ENCODE measurements around the gene PROSER2. TPM values are rescaled to one million over a fixed set of nuclear protein-coding genes. Genes with fewer than 3 reads are reported as not detected.

Gene PROSER2
- total and polyA plus RNA-seq, 2 of the 13 experiments (the other 11 are each of a cell fraction or from before 2014, with no cell fraction given): 6.9 to 7.7 TPM

DNA sequence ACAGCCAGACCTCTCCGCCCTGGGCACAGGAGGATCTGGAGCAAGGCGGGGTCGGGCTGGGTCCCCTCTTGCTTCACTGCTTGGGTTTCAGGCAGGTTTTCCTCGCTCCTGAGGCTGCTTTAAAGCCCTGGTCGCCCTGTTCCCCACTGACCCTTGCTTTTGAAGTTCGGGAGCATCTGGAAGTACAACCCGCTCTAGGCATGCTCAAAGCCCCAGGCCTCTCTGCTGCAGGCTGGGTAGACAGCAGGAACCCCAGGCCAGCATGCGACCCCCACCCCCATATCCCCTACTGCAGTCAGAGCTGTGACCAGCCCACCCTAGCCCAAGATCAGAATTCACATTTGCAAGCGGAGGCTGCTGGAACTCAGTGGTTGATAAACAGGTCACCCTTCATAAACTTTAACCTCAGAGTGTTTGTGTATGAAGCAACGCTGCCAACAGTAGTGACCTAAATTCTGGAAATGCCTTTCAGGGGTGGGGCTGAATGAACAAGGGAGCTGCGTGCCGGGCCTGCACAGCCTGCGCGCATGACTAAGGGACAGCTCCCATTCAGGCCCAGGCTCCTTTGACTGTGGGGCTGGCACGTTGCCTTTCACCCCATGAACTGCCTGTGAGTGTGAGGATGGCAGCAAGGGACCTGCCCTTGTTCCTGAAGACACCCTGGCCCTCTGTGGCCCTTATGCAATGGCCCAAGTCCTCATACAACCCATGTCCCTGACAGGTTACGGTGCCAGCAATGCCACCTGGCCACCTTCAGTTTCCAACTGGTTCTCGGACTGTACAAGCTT is 52.5 kb downstream of the PROSER2 start (continued):
- TF ChIP-seq NR2F1 (CRISPR knock-in tag; IDR thresholded peaks at IDR 0.05): peak; percentile 74 to 91; a peak in 3 of 4 replicates
- peak; percentile 45; the same call in 1 of the 2 replicates for TF ChIP-seq SMAD1 (CRISPR knock-in tag; IDR thresholded peaks at IDR 0.05; ENCODE audit: borderline replicate concordance, low read depth)
- TF ChIP-seq PRPF4 (IDR thresholded peaks at IDR 0.05; ENCODE audit: low read depth, low read length, poor library complexity, severe bottlenecking): no peak
- TF ChIP-seq ZNF83 (CRISPR knock-in tag; IDR thresholded peaks at IDR 0.05; ENCODE audit: borderline replicate concordance): 0 out of 2 replicates have a peak, but pooled peaks have one; percentile 62
- no peak for TF ChIP-seq CHCHD3 (CRISPR knock-in tag; IDR thresholded peaks at IDR 0.05)
- no peak; the same call in 1 of the 2 replicates for TF ChIP-seq CHD2 (IDR thresholded peaks at IDR 0.05; ENCODE audit: low read depth, low read length)
- TF ChIP-seq JDP2 (CRISPR knock-in tag; IDR thresholded peaks at IDR 0.05; ENCODE audit: borderline replicate concordance): no peak
- TF ChIP-seq, protein P1, sequence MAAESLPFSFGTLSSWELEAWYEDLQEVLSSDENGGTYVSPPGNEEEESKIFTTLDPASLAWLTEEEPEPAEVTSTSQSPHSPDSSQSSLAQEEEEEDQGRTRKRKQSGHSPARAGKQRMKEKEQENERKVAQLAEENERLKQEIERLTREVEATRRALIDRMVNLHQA (CRISPR knock-in tag; IDR thresholded peaks at IDR 0.05): no peak
- TF ChIP-seq GATA4 (IDR thresholded peaks at IDR 0.05; ENCODE audit: borderline replicate concordance, low read depth): no peak
- TF ChIP-seq SMYD3 (CRISPR knock-in tag; IDR thresholded peaks at IDR 0.05): no peak
- TF ChIP-seq KLF9 (CRISPR knock-in tag; IDR thresholded peaks at IDR 0.05; ENCODE audit: low read depth): 0 out of 2 replicates have a peak, but pooled peaks have one; percentile 50
- TF ChIP-seq JARID2 (CRISPR knock-in tag; IDR thresholded peaks at IDR 0.05; ENCODE audit: insufficient replicate concordance): no peak
- TF ChIP-seq, protein P2, sequence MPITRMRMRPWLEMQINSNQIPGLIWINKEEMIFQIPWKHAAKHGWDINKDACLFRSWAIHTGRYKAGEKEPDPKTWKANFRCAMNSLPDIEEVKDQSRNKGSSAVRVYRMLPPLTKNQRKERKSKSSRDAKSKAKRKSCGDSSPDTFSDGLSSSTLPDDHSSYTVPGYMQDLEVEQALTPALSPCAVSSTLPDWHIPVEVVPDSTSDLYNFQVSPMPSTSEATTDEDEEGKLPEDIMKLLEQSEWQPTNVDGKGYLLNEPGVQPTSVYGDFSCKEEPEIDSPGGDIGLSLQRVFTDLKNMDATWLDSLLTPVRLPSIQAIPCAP (CRISPR knock-in tag; IDR thresholded peaks at IDR 0.05; ENCODE audit: low read depth): no peak
- no peak; the same call in 1 of the 2 replicates for TF ChIP-seq ZNF556 (CRISPR knock-in tag; IDR thresholded peaks at IDR 0.05; ENCODE audit: borderline replicate concordance)
- TF ChIP-seq, protein P3, sequence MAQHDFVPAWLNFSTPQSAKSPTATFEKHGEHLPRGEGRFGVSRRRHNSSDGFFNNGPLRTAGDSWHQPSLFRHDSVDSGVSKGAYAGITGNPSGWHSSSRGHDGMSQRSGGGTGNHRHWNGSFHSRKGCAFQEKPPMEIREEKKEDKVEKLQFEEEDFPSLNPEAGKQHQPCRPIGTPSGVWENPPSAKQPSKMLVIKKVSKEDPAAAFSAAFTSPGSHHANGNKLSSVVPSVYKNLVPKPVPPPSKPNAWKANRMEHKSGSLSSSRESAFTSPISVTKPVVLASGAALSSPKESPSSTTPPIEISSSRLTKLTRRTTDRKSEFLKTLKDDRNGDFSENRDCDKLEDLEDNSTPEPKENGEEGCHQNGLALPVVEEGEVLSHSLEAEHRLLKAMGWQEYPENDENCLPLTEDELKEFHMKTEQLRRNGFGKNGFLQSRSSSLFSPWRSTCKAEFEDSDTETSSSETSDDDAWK (CRISPR knock-in tag; IDR thresholded peaks at IDR 0.05): no peak
- peak; percentile 51; the same call in 1 of the 2 replicates for TF ChIP-seq TAF1 (CRISPR knock-in tag; IDR thresholded peaks at IDR 0.05)
- TF ChIP-seq XRCC5 (optimal IDR thresholded peaks at IDR 0.05; ENCODE audit: low read length): peak; percentile 61
- TF ChIP-seq, protein P4, sequence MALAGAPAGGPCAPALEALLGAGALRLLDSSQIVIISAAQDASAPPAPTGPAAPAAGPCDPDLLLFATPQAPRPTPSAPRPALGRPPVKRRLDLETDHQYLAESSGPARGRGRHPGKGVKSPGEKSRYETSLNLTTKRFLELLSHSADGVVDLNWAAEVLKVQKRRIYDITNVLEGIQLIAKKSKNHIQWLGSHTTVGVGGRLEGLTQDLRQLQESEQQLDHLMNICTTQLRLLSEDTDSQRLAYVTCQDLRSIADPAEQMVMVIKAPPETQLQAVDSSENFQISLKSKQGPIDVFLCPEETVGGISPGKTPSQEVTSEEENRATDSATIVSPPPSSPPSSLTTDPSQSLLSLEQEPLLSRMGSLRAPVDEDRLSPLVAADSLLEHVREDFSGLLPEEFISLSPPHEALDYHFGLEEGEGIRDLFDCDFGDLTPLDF (CRISPR knock-in tag; IDR thresholded peaks at IDR 0.05): no peak; the same call in 1 of the 2 replicates
- peak; percentile 94 for TF ChIP-seq FOXJ3 (CRISPR knock-in tag; IDR thresholded peaks at IDR 0.05; ENCODE audit: borderline replicate concordance)
- TF ChIP-seq, protein P5, sequence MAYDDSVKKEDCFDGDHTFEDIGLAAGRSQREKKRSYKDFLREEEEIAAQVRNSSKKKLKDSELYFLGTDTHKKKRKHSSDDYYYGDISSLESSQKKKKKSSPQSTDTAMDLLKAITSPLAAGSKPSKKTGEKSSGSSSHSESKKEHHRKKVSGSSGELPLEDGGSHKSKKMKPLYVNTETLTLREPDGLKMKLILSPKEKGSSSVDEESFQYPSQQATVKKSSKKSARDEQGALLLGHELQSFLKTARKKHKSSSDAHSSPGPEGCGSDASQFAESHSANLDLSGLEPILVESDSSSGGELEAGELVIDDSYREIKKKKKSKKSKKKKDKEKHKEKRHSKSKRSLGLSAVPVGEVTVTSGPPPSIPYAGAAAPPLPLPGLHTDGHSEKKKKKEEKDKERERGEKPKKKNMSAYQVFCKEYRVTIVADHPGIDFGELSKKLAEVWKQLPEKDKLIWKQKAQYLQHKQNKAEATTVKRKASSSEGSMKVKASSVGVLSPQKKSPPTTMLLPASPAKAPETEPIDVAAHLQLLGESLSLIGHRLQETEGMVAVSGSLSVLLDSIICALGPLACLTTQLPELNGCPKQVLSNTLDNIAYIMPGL (CRISPR knock-in tag; IDR thresholded peaks at IDR 0.05; ENCODE audit: borderline replicate concordance in 1 of 2, low read depth in 1 of 2): peak; percentile 43 to 61; a peak in 2 of 4 replicates
- no peak; the same call in 1 of the 2 replicates for TF ChIP-seq ZNF460 (CRISPR knock-in tag; IDR thresholded peaks at IDR 0.05; ENCODE audit: borderline replicate concordance)
- no peak for TF ChIP-seq SCMH1 (CRISPR knock-in tag; IDR thresholded peaks at IDR 0.05; ENCODE audit: borderline replicate concordance)
- TF ChIP-seq NCOR1 (IDR thresholded peaks at IDR 0.05; ENCODE audit: borderline replicate concordance, low read length): peak; percentile 84

Measured in HepG2 (cell line).